Smooth muscle cell (in vitro differentiated cells): ENCODE results near the gene EPHA5. TPM values are rescaled to one million over a fixed set of nuclear protein-coding genes. Genes with fewer than 3 reads are reported as not detected.

Experiments used
- DNase-seq: peaks from one replicate; lab custom pipeline; 2025; ENCODE audit not compliant: unreplicated experiment; lab: John Stamatoyannopoulos, UW
- H2AFZ ChIP-seq: fragments of 200-600 bp; sonication (generic); 2 replicates; pipeline ENCODE4 v1.6.0; 2016; ENCODE audit warnings: antibody characterized with exemption, low read depth, mild to moderate bottlenecking
- H3F3A ChIP-seq: fragments of 200-600 bp; sonication (generic); 2 replicates; pipeline ENCODE4 v1.6.0; 2017; ENCODE audit warnings: antibody characterized with exemption, low read depth
- H3K27ac ChIP-seq: fragments of 200-600 bp; sonication (generic); 2 replicates; pipeline ENCODE4 v1.5.1; 2016; ENCODE audit warnings: low read depth, mild to moderate bottlenecking
- H3K27me3 ChIP-seq: fragments of 200-600 bp; sonication (generic); 2 replicates; pipeline ENCODE4 v1.6.1; 2016; ENCODE audit warnings: low read depth, mild to moderate bottlenecking
- H3K36me3 ChIP-seq: fragments of 200-600 bp; sonication (generic); 2 replicates; pipeline ENCODE4 v1.5.1; 2016; ENCODE audit warnings: low read depth
- H3K4me1 ChIP-seq: fragments of 200-600 bp; sonication (generic); 2 replicates; pipeline ENCODE4 v1.5.1; 2016; ENCODE audit warnings: low read depth
- H3K4me2 ChIP-seq: fragments of 200-600 bp; sonication (generic); 2 replicates; pipeline ENCODE4 v1.6.0; 2016; ENCODE audit warnings: mild to moderate bottlenecking
- H3K4me3 ChIP-seq: fragments of 200-600 bp; sonication (generic); 2 replicates; pipeline ENCODE4 v1.5.1; 2016; ENCODE audit warnings: mild to moderate bottlenecking
- H3K79me2 ChIP-seq: fragments of 200-600 bp; sonication (generic); 2 replicates; pipeline ENCODE4 v1.6.0; 2016; ENCODE audit warnings: low read depth, mild to moderate bottlenecking
- H3K9ac ChIP-seq: fragments of 200-600 bp; sonication (generic); 2 replicates; pipeline ENCODE4 v1.6.0; 2016; ENCODE audit warnings: low read depth
- H3K9me3 ChIP-seq: fragments of 200-600 bp; sonication (generic); replicated peaks from 2 replicates; pipeline ENCODE4 v1.5.1; 2016; ENCODE audit warnings: low read depth
- H4K20me1 ChIP-seq: fragments of 200-600 bp; sonication (generic); 2 replicates; pipeline ENCODE4 v1.6.0; 2016; ENCODE audit warnings: low read depth
- CTCF ChIP-seq: fragments of 200-600 bp; sonication (generic); IDR thresholded peaks from 2 replicates; pipeline ENCODE4 v1.5.1; 2017; ENCODE audit warnings: borderline replicate concordance, mild to moderate bottlenecking, antibody characterized with exemption; ENCODE audit not compliant: insufficient read depth, poor library complexity, severe bottlenecking
- WGBS: methylation state at CpG from one replicate; pipeline ENCODE4 v1.1.7; 2016; ENCODE audit warnings: low lambda C conversion rate; 5-methylcytosine and 5-hydroxymethylcytosine counted together
- polyA plus RNA-seq: library from polyadenylated mRNA; unstranded; fragments of >200 nt; fragmentation: Nextera tagmentation; extraction: Ambion mirVana; gene quantifications from 2 replicates; pipeline ENCODE4 v1.2.1, GENCODE V29; 2016
- total RNA-seq: library from RNA; depleted of rRNA; stranded (reverse); fragments of >200 nt; gene quantifications from 2 replicates; pipeline ENCODE4 v1.2.3, GENCODE V29; 2014

The EPHA5 gene
- total and polyA plus RNA-seq, 2 experiments from 2014 or later = 0.04 TPM; not detected in 1

GRCh38 chr4:65552057-65552456 is 118.2 kb downstream of the EPHA5 start:
- H3K4me3 ChIP-seq = no peak overlapping the region
- TF ChIP-seq CTCF = no peak
- no peaks in the 10 kb centered on the region for H3F3A ChIP-seq
- no peaks in the 10 kb centered on the region for H3K4me1 ChIP-seq
- H3K27ac ChIP-seq = no peak overlapping the region
- no peaks in the 10 kb centered on the region for H3K9me3 ChIP-seq
- H3K79me2 ChIP-seq = no peaks in the 10 kb centered on the region
- H2AFZ ChIP-seq = no peak overlapping the region
- no peak overlapping the region for H3K4me2 ChIP-seq
- no peaks in the 10 kb centered on the region for H3K27me3 ChIP-seq
- H4K20me1 ChIP-seq = no peaks in the 10 kb centered on the region
- 90% methylated on average over 8 of the region's 8 CpGs for WGBS
- H3K9ac ChIP-seq = no peak overlapping the region
- no peaks in the 10 kb centered on the region for H3K36me3 ChIP-seq
- no peak for DNase-seq

- no peaks in the 10 kb centered on the region for H3K27me3 ChIP-seq
- no peaks in the 10 kb centered on the region for H3K4me1 ChIP-seq
- no peak for TF ChIP-seq CTCF
- H3K79me2 ChIP-seq = no peaks in the 10 kb centered on the region
- no peak for DNase-seq
- H3F3A ChIP-seq = no peaks in the 10 kb centered on the region
- no peak overlapping the region for H3K4me2 ChIP-seq
- H3K4me3 ChIP-seq = no peak overlapping the region
- no peak overlapping the region for H2AFZ ChIP-seq
- no peaks in the 10 kb centered on the region for H3K36me3 ChIP-seq
- 96% methylated on average over 11 of the region's 11 CpGs for WGBS
- H4K20me1 ChIP-seq = no peaks in the 10 kb centered on the region
- H3K9ac ChIP-seq = no peak overlapping the region
- H3K27ac ChIP-seq = no peak overlapping the region
- no peaks in the 10 kb centered on the region for H3K9me3 ChIP-seq
These were observed 119.8 kb downstream of the EPHA5 start for GRCh38 chr4:65550500-65550899.

- Histone ChIP-seq H3K9ac (no peak overlapping the region), H3K9me3 (no peaks in the 10 kb centered on the region), H2AFZ (no peak overlapping the region), H3K4me2 (no peak overlapping the region), H3K79me2 (no peaks in the 10 kb centered on the region), H3K27ac (no peak overlapping the region), H3K4me1 (no peaks in the 10 kb centered on the region), H3F3A (no peaks in the 10 kb centered on the region), H3K4me3 (no peak overlapping the region), H4K20me1 (no peaks in the 10 kb centered on the region), H3K27me3 (no peaks in the 10 kb centered on the region), H3K36me3 (no peaks in the 10 kb centered on the region)
- 95% methylated on average over 4 of the region's 4 CpGs for WGBS
- DNase-seq = no peak
- no peak for TF ChIP-seq CTCF
These were observed 123.3 kb downstream of the EPHA5 start for GRCh38 chr4:65546882-65547416.

GRCh38 chr4:65538571-65538970 is 131.7 kb downstream of the EPHA5 start:
- Histone ChIP-seq H3K9me3 (no peaks in the 10 kb centered on the region), H3K4me1 (no peaks in the 10 kb centered on the region), H3K36me3 (no peaks in the 10 kb centered on the region), H2AFZ (no peak overlapping the region), H3F3A (no peaks in the 10 kb centered on the region), H3K9ac (no peak overlapping the region), H3K27me3 (no peaks in the 10 kb centered on the region), H3K79me2 (no peaks in the 10 kb centered on the region), H3K4me2 (peak overlapping the region; percentile 68), H4K20me1 (no peaks in the 10 kb centered on the region), H3K27ac (peak overlapping the region; percentile 76), H3K4me3 (no peak overlapping the region)
- DNase-seq = no peak
- no peak for TF ChIP-seq CTCF
- 25% methylated on average over 3 of the region's 3 CpGs for WGBS
